GM12873 (cell line): ENCODE measurements around the gene CD36.

ENCODE experiments used
- CTCF ChIP-seq: IDR thresholded peaks from 2 replicates; pipeline ENCODE4 v1.5.1; 2012; ENCODE audit warnings: low read depth, mild to moderate bottlenecking, moderate library complexity, low read length, control low read depth; ENCODE audit not compliant: insufficient read depth; ENCODE audit errors: missing control alignments

The CD36 gene

GRCh38 chr7:80642871-80643270 is 4.4 kb downstream of the CD36 start:
- TF ChIP-seq CTCF, result no peak

GRCh38 chr7:80643336-80643915 is 5.0 kb downstream of the CD36 start:
- TF ChIP-seq CTCF, result no peak

- no peak for TF ChIP-seq CTCF
Measured at GRCh38 chr7:80644054-80644453, 5.6 kb downstream of the CD36 start.

GRCh38 chr7:80646083-80646865 is 7.8 kb downstream of the CD36 start:
- no peak for TF ChIP-seq CTCF

GRCh38 chr7:80647436-80647835 is 9.0 kb downstream of the CD36 start:
- TF ChIP-seq CTCF, result no peak

- no peak for TF ChIP-seq CTCF
Measured at GRCh38 chr7:80648031-80648600, 9.7 kb downstream of the CD36 start.

GRCh38 chr7:80649011-80649410 is 10.6 kb downstream of the CD36 start:
- TF ChIP-seq CTCF, result no peak
